CD4-positive, alpha-beta T cell treated with Interleukin-6 for 4 hours (primary cell): ENCODE measurements around the gene LDHB.
"Not testable (repeated sequence)": the region's sequence is repeated elsewhere in the genome, so short reads cannot be mapped to it uniquely, and the experiment has no call there.

Experiments used
- DNase-seq: peaks from one replicate; pipeline ENCODE4 v3.0.0-alpha.2; 2020; ENCODE audit warnings: mixed read lengths

Gene LDHB

GRCh38 chr12:21659383-21659782 lies 1.7 kb upstream of the LDHB start:
- no peak for DNase-seq

- peak; percentile 58 for DNase-seq
Observed at GRCh38 chr12:21656905-21657325, 727 bp downstream of the LDHB start.

GRCh38 chr12:21655591-21655990 lies 2.1 kb downstream of the LDHB start:
- DNase-seq = no peak

GRCh38 chr12:21651821-21652220 lies 5.8 kb downstream of the LDHB start:
- DNase-seq = no peak

GRCh38 chr12:21650997-21651396 lies 6.6 kb downstream of the LDHB start:
- no peak for DNase-seq

- DNase-seq = no peak
Observed at GRCh38 chr12:21649034-21649433, 8.6 kb downstream of the LDHB start.

- DNase-seq = no peak
Observed at GRCh38 chr12:21648378-21648777, 9.3 kb downstream of the LDHB start.

- no peak for DNase-seq
Observed at GRCh38 chr12:21647179-21647578, 10.5 kb downstream of the LDHB start.

GRCh38 chr12:21645041-21645500 lies 12.6 kb downstream of the LDHB start:
- DNase-seq = not testable (repeated sequence)

- no peak for DNase-seq
Observed at GRCh38 chr12:21644516-21644915, 13.1 kb downstream of the LDHB start.

GRCh38 chr12:21643758-21644157 lies 13.9 kb downstream of the LDHB start:
- no peak for DNase-seq

GRCh38 chr12:21642707-21643389 lies 14.8 kb downstream of the LDHB start:
- DNase-seq = no peak

- DNase-seq = no peak
Observed at GRCh38 chr12:21638054-21638891, 19.4 kb downstream of the LDHB start.

- DNase-seq = no peak
Observed at GRCh38 chr12:21634245-21634644, 23.4 kb downstream of the LDHB start.

GRCh38 chr12:21631367-21631766 lies 26.3 kb downstream of the LDHB start:
- DNase-seq = no peak

- no peak for DNase-seq
Observed at GRCh38 chr12:21627924-21628323, 29.7 kb downstream of the LDHB start.

GRCh38 chr12:21618566-21618965 lies 39.1 kb downstream of the LDHB start:
- DNase-seq = peak; percentile 19

- DNase-seq = no peak
Observed at GRCh38 chr12:21617030-21617429, 40.6 kb downstream of the LDHB start.

GRCh38 chr12:21615431-21615830 lies 42.2 kb downstream of the LDHB start:
- DNase-seq = peak; percentile 55

GRCh38 chr12:21614506-21614905 lies 43.1 kb downstream of the LDHB start:
- DNase-seq = no peak

GRCh38 chr12:21613931-21614330 lies 43.7 kb downstream of the LDHB start:
- no peak for DNase-seq

- DNase-seq = no peak
Observed at GRCh38 chr12:21608196-21608595, 49.4 kb downstream of the LDHB start.

- DNase-seq = no peak
Observed at GRCh38 chr12:21607701-21608100, 49.9 kb downstream of the LDHB start.

- no peak for DNase-seq
Observed at GRCh38 chr12:21606175-21606574, 51.5 kb downstream of the LDHB start.
